Fibroblast of the aortic adventitia (primary cell): ENCODE data around the gene YBEY. TPM values are rescaled to one million over a fixed set of nuclear protein-coding genes. Genes with fewer than 3 reads are reported as not detected.

Experiments
- DNase-seq: peaks from one replicate; pipeline ENCODE4 v3.0.0-alpha.2; 2010; ENCODE audit warnings: low read depth
- H3K4me3 ChIP-seq: 2 replicates; pipeline ENCODE4 v1.5.1; 2011; ENCODE audit warnings: low read depth, mild to moderate bottlenecking, control low read depth, low read length, moderate library complexity
- CTCF ChIP-seq: IDR thresholded peaks from 2 replicates; pipeline ENCODE4 v1.5.1; 2011; ENCODE audit warnings: mild to moderate bottlenecking, low read length, control low read depth, inconsistent platforms; ENCODE audit not compliant: insufficient read depth
- total RNA-seq: library from RNA; depleted of rRNA; stranded (reverse); fragments of >200 nt; gene quantifications from 2 replicates; pipeline ENCODE4 v1.2.3, GENCODE V29; 2012; ENCODE audit warnings: low replicate concordance

YBEY gene
- total RNA-seq, 1 donor: 22.4 TPM

DNA sequence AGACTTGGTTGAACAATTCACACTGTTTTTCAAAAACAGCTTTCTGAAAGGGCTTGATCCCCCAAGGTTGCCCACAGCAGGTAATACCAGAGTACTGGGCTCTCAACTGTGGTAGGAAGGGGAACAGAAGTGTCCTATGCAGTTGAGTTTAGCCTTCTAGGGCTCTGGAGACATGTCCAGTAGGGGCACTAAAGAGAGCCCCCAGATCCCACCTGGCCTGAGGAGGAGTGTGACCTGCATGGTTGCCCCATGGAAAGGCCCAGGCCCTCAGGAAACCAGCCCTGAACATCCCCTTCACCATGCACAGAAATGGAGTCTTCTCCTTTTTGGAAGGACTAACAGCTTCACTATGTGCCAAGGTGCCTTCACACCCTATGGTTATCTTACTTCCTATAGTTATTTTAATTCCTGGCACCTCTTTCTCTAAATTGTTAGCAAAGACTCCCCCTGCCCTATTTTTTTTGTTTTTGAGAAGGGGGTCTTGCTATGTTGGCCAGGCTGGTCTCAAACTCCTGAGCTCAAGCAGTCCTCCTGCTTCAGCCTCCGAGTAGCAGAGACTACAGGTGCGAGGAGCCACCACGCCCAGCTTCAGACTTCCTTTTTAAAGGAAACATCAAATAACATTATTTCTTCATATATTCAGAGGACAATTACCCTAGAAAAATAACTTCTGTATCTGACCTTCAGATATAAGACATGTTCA lies 40.8 kb upstream of the YBEY start:
- no peak for TF ChIP-seq CTCF
- no peak overlapping the region for H3K4me3 ChIP-seq
- no peak for DNase-seq

- TF ChIP-seq CTCF: no peak
- H3K4me3 ChIP-seq: no peak overlapping the region
- no peak for DNase-seq
These were observed 39.8 kb upstream of the YBEY start for GRCh38 chr21:46246345-46246744.

DNA sequence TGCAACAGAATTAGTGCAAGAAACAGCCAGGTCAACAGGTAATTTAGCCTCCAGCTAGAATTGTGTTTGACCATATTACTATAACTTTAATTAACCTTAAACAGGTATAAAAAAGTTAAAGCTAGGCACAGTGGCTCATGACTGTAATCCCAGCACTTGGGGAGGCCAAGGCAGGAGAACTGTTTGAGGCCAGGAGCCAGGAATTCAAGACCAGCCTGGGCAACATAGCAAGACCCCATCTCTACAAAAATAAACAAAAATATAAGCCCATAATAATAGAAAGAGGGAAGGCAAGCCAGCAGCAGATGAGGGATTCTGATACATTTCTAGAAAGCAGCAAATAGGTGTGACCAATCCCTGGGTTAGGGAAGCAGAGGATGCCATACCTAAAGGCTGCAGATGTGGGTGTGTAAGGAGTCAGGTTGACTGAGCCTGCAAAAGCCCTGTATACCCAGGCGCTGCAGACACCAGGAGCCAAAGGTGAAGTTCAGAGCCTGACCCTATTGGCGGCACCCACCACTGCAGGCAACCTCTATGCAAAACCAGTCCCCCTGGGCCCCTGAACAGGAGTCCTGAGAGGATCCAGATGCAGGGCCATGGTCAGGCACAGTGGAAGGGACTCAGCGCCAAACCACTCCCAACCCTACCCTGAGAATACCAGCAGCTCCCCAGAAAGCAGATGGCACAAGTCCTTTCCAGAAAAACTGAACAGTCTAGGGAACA lies 38.3 kb upstream of the YBEY start:
- H3K4me3 ChIP-seq: no peak overlapping the region
- DNase-seq: no peak
- no peak for TF ChIP-seq CTCF

DNA sequence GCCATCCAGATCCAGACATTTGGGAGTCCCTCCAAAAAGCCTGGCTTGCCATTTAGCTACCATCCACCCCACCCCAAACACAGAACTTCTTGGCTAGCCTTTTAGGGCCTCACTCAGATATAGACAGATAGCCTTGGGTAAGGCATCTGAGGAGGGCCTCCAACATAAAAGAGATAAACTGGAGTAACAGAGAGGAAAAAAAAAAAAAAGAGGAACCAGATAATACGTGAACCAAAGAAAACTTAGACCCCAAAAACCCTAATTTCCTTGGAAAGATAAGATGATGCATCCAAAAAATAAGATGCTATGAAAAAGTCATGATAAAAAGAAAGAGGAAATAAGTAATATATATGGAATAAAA lies 37.7 kb upstream of the YBEY start:
- no peak overlapping the region for H3K4me3 ChIP-seq
- TF ChIP-seq CTCF: no peak
- no peak for DNase-seq

- TF ChIP-seq CTCF: no peak
- no peak for DNase-seq
- H3K4me3 ChIP-seq: no peak overlapping the region
These were observed 37.3 kb upstream of the YBEY start for GRCh38 chr21:46248827-46249226.

DNA sequence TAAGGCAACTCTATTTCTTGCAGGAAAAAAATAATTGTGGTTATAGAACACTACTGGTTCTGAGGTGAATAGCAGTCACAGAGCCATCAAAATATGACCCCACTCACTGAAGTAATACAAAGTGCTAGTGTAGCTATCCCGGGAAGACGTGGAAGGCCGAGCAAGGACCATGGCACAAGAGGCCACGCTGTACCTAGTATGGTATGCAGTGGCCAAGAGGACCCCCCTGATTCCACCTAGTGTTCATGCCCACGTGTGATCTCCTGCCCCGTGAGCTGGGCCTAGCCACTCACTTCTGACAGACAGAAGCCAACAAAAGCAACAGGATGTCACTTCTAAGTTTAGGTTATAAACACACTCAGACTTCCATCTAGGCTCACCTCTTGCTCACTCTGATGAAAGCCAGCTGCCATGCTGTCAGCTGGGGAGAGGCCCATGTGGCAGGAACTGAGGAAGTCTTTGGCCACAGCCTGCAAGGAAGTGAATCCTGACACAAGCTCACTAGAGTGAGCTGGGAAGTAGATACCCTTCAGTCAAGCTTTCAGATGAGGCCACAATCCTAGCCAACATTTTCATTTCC lies 35.9 kb upstream of the YBEY start:
- no peak overlapping the region for H3K4me3 ChIP-seq
- no peak for TF ChIP-seq CTCF
- DNase-seq: no peak
